CD4-positive, alpha-beta T cell (primary cell): ENCODE measurements around the gene LAMTOR4. TPM values are rescaled to one million over a fixed set of nuclear protein-coding genes. Genes with fewer than 3 reads are reported as not detected.

Experiments
- ATAC-seq: fragments of 200-7000 bp; cut with Tn5 transposase; one replicate; pipeline ENCODE4 v1.10.0; 2022; ENCODE audit warnings: mild to moderate bottlenecking; ENCODE audit not compliant: poor library complexity
- CTCF ChIA-PET: fragments of 350-600 bp; sonication (Branson Sonifier 250); formaldehyde crosslinking; loops from one replicate; lab custom pipeline; 2021; ENCODE audit warnings: antibody characterized with exemption, inconsistent platforms; lab: Charles Lee
- POLR2A ChIA-PET: fragments of 350-600 bp; sonication (Branson Sonifier 250); formaldehyde crosslinking; loops from one replicate; lab custom pipeline; 2021; ENCODE audit warnings: antibody characterized with exemption, inconsistent platforms; lab: Charles Lee
- DNase-seq, 14 experiments: peaks; one replicate each; pipeline ENCODE4 v3.0.0-alpha.2; 2013 to 2020; ENCODE audit warnings: mixed read lengths in 2 of 14
- H3K27ac ChIP-seq, 2 donors: one replicate each; pipeline versions ENCODE4 v1.5.1 to v1.7.0; 2013; ENCODE audit warnings: low read length in 2 of 2, low read depth in 1 of 2, mild to moderate bottlenecking in 1 of 2
- H3K27me3 ChIP-seq, 2 experiments: 1 replicate in 1 of 2; 2 replicates in 1 of 2; pipeline versions ENCODE4 v1.6.1 to v1.7.0; 2013; ENCODE audit warnings: low read length in 2 of 2, control low read depth in 1 of 2, mild to moderate bottlenecking in 1 of 2, moderate library complexity in 1 of 2; ENCODE audit not compliant: insufficient read depth in 2 of 2, control insufficient read depth in 1 of 2
- H3K36me3 ChIP-seq: one replicate; pipeline ENCODE4 v1.6.1; 2013; ENCODE audit warnings: low read length, control low read depth; ENCODE audit not compliant: insufficient read depth
- H3K4me1 ChIP-seq: one replicate; pipeline ENCODE4 v1.6.1; 2013; ENCODE audit warnings: low read length, control low read depth; ENCODE audit not compliant: insufficient read depth
- H3K4me3 ChIP-seq: one replicate; pipeline ENCODE4 v1.5.1; 2013; ENCODE audit warnings: mild to moderate bottlenecking, low read length, moderate library complexity
- H3K9me3 ChIP-seq, 2 experiments: 1 replicate in 1 of 2; 2 replicates in 1 of 2; pipeline versions ENCODE4 v1.6.1 to v1.7.0; 2013; ENCODE audit warnings: low read length in 2 of 2, mild to moderate bottlenecking in 2 of 2, control low read depth in 1 of 2, moderate library complexity in 1 of 2; ENCODE audit not compliant: control insufficient read depth in 1 of 2, insufficient read depth in 1 of 2
- H3K27ac Mint-ChIP-seq: one replicate; pipeline ENCODE4 v1.8.0; 2020; ENCODE audit warnings: mixed read lengths
- H3K27me3 Mint-ChIP-seq: one replicate; pipeline ENCODE4 v1.8.0; 2021; ENCODE audit warnings: mixed read lengths
- H3K36me3 Mint-ChIP-seq: one replicate; pipeline ENCODE4 v1.8.0; 2021; ENCODE audit warnings: low read depth, mixed read lengths
- H3K4me1 Mint-ChIP-seq: one replicate; pipeline ENCODE4 v1.8.0; 2021; ENCODE audit warnings: low read depth, mixed read lengths
- H3K4me3 Mint-ChIP-seq: one replicate; pipeline ENCODE4 v1.8.0; 2020; ENCODE audit warnings: mild to moderate bottlenecking, mixed read lengths
- H3K9me3 Mint-ChIP-seq: one replicate; pipeline ENCODE4 v1.8.0; 2020; ENCODE audit warnings: mixed read lengths
- CTCF ChIP-seq: fragments of 200-600 bp; IDR thresholded peaks from one replicate; pipeline ENCODE4 v1.8.0; 2022; ENCODE audit warnings: antibody characterized with exemption, mild to moderate bottlenecking
- intact Hi-C, 2 experiments: fragments of 100-400 bp; cut with DNase I in 1 of 2; cut with micrococcal nuclease in 1 of 2; formaldehyde crosslinking; loops; one replicate each; pipeline versions ENCODE4 v1.15.1 to v1.9.0; 2023 to 2025; cut with DNase I, micrococcal nuclease
- total RNA-seq, 174 experiments: library from RNA in 2 of 174; stranded (reverse) in 2 of 174; gene quantifications; one replicate each; pipeline ENCODE4 v1.2.3 and lab custom pipeline; 2021 to 2026

Gene LAMTOR4
- total RNA-seq, 2 experiments from 2014 or later = 107 to 125 TPM

GRCh38 chr7:100159099-100159623, 10.4 kb downstream of the LAMTOR4 start:
- POLR2A ChIA-PET = interaction anchor here (0.7 to 3.1 kb wide), 7 partner anchors 8 to 63 kb away, joined by 3 to 27 read pairs (median 5); partner anchors contain the start of genes GAL3ST4, GPC2, LAMTOR4 and STAG3
- peak overlapping the region; percentile 71 for H3K4me3 ChIP-seq
- H3K27ac ChIP-seq = peak overlapping the region; percentile 48 to 87
- Mint-ChIP-seq H3K4me1 (peaks cover 59% of the 10 kb centered on the region), H3K27me3 (no peaks in the 10 kb centered on the region), H3K9me3 (no peaks in the 10 kb centered on the region), H3K27ac (peak overlapping the region; percentile 76), H3K4me3 (peak overlapping the region; percentile 93), H3K36me3 (peaks cover 27% of the 10 kb centered on the region)
- intact Hi-C loops = loop anchor here in 1 of 2 experiments (2.0 to 5.0 kb wide), 2 partner anchors 18 to 113 kb away; partner anchors contain the start of genes GPC2 and STAG3
- DNase-seq (peak in 1 of 14 experiments; percentile 34), ATAC-seq (no peak)
- CTCF ChIA-PET = interaction anchor here (1.0 kb wide), 1 partner anchor 9 kb away, joined by 3 read pairs; the partner anchor contains the start of gene GAL3ST4
- no peaks in the 10 kb centered on the region for H3K9me3 ChIP-seq
- H3K27me3 ChIP-seq = no peaks in the 10 kb centered on the region
- peaks cover 31% of the 10 kb centered on the region for H3K36me3 ChIP-seq
- peaks cover 64% of the 10 kb centered on the region for H3K4me1 ChIP-seq
- no peak for TF ChIP-seq CTCF

GRCh38 chr7:100160067-100160466, 11.3 kb downstream of the LAMTOR4 start:
- H3K4me3 ChIP-seq = no peak overlapping the region
- DNase-seq (no peak), ATAC-seq (no peak)
- H3K9me3 ChIP-seq = no peaks in the 10 kb centered on the region
- Mint-ChIP-seq H3K27me3 (no peaks in the 10 kb centered on the region), H3K27ac (peak overlapping the region; percentile 53), H3K9me3 (no peaks in the 10 kb centered on the region), H3K36me3 (peaks cover 23% of the 10 kb centered on the region), H3K4me1 (peaks cover 60% of the 10 kb centered on the region), H3K4me3 (peak overlapping the region; percentile 93)
- H3K4me1 ChIP-seq = peaks cover 62% of the 10 kb centered on the region
- no peak for TF ChIP-seq CTCF
- ChIA-PET POLR2A (interaction anchor here (0.6 to 3.1 kb wide), 3 partner anchors 7 to 17 kb away, joined by 3 to 19 read pairs (median 14); partner anchors contain the start of genes GAL3ST4, GPC2, LAMTOR4 and STAG3), CTCF (no interaction called here)
- H3K36me3 ChIP-seq = peaks cover 24% of the 10 kb centered on the region
- H3K27me3 ChIP-seq = no peaks in the 10 kb centered on the region
- intact Hi-C loops = loop anchor here in 1 of 2 experiments (10.0 kb wide), 1 partner anchor 55 kb away; the partner anchor contains the start of gene PVRIG
- no peak overlapping the region for H3K27ac ChIP-seq

GRCh38 chr7:100163006-100163531, 14.4 kb downstream of the LAMTOR4 start:
- peaks cover 63% of the 10 kb centered on the region for H3K4me1 ChIP-seq
- DNase-seq = peak in 4 of 14 experiments; percentile 45 to 52 (median 48)
- H3K4me1 Mint-ChIP-seq = peaks cover 61% of the 10 kb centered on the region

More at GRCh38 chr7:100163006-100163531, 14.4 kb downstream of the LAMTOR4 start:
- Mint-ChIP-seq H3K27ac (peak overlapping the region; percentile 91), H3K9me3 (no peaks in the 10 kb centered on the region), H3K4me3 (peak overlapping the region; percentile 75), H3K27me3 (no peaks in the 10 kb centered on the region), H3K36me3 (no peaks in the 10 kb centered on the region)
- H3K9me3 ChIP-seq = peaks cover 0 to 3% of the 10 kb centered on the region in 2 experiments
- H3K4me3 ChIP-seq = no peak overlapping the region
- intact Hi-C loops = loop anchor here in 1 of 2 experiments (2.0 to 10.0 kb wide), 2 partner anchors 14 to 52 kb away; partner anchors contain the start of genes GPC2, PVRIG and STAG3
- no peaks in the 10 kb centered on the region for H3K36me3 ChIP-seq
- peak; percentile 43 for ATAC-seq
- ChIA-PET CTCF (interaction anchor here (0.7 to 1.2 kb wide), 3 partner anchors 9 to 32 kb away, joined by 3 to 4 read pairs (median 4); no protein-coding TSS in a partner anchor), POLR2A (interaction anchor here (0.6 to 8.3 kb wide), 9 partner anchors 9 to 48 kb away, joined by 3 to 109 read pairs (median 4); partner anchors contain the start of genes GPC2, LAMTOR4, MBLAC1 and STAG3)
- no peaks in the 10 kb centered on the region for H3K27me3 ChIP-seq
- H3K27ac ChIP-seq = peak overlapping the region; percentile 53 to 66
- no peak for TF ChIP-seq CTCF
